HuH-7.5 (cell line): ENCODE data around the gene MAP3K3.

ENCODE experiments used
- DNase-seq: peaks from one replicate; pipeline ENCODE4 v3.0.0; 2011; ENCODE audit warnings: low spot score

Gene MAP3K3

GRCh38 chr17:63622574-63623390, 565 bp downstream of the MAP3K3 start:
- DNase-seq, result peak; percentile 79

- DNase-seq, result no peak
Measured at GRCh38 chr17:63623786-63624530, 1.7 kb downstream of the MAP3K3 start.

DNA sequence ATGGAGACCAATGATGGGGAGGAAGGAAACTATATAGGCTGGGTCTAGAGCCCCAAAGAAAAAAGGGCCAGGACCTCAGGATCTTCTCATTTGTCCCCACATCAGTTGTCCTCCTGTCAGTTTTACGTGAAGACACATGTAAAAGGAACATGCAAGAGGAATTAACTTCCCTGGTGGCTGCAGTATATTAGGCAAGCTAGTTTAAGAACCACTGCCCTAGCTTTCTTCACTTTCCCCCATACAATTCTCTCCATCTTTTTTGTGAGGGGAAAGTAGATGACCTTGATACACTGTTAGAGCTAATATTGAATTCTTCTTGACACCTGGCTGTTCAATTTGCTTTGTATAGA, 2.3 kb downstream of the MAP3K3 start:
- DNase-seq, result no peak

GRCh38 chr17:63626551-63627180, 4.4 kb downstream of the MAP3K3 start:
- DNase-seq, result no peak

GRCh38 chr17:63629627-63630026, 7.4 kb downstream of the MAP3K3 start:
- DNase-seq, result no peak

- DNase-seq, result no peak
Measured at GRCh38 chr17:63631062-63631461, 8.8 kb downstream of the MAP3K3 start.

DNA sequence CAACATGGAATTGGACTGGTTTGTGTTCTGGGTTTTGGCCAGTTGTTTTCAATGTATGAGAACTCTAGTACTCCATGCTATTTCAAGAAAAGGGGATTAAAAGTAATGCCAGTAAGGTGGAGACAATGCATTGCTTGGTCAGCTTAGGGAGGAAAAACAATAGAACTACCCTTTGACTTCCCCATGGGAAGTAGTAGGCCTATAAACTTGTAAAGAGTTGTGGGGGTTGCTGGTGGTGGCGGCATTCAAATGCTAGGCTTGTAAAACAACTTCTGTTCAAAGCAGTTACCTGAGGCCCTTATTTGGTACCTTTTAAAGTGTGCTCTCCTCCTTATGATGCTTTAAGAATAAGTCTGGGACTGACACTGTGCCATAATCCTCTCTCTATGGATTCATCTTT, 9.4 kb downstream of the MAP3K3 start:
- DNase-seq, result no peak

DNA sequence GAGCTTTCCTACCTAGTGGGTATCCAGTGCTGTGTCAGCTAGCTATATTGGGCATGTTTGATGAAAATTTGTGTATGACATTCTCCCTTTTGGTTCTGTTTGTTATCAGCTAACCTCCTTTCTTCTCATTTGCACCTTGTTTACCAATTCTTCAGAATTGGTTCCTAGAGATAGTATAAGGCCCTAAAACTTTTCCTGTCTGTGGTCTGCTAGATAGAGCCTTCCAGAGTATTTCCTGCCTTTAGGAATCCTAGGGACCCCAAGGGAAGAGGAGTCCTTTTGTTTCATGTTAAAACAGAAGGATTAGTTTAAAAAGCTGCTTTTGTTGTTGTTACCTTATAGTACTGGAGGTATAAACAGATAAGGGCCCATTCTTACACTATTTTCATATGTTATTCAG, 11.5 kb downstream of the MAP3K3 start:
- no peak for DNase-seq

GRCh38 chr17:63634163-63634562, 11.9 kb downstream of the MAP3K3 start:
- DNase-seq, result no peak

DNA sequence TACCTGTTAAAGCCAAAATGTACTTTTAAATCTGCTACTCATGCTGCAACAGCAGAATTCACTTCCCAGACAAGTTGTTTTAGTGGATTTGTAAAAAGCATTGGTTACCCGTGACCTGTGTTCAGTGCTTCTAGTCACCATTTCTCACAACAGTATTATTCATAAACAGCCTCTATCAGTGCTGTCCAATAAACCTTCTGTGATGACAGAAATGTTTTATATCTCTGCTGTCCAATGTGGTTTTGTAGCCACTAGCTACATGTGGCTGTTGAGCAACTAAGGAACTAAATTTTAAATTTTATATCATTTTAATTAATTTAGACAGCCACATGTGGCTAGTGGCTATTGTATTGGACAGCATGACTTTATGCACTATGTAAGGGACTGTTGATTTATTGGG, 12.6 kb downstream of the MAP3K3 start:
- no peak for DNase-seq

DNA sequence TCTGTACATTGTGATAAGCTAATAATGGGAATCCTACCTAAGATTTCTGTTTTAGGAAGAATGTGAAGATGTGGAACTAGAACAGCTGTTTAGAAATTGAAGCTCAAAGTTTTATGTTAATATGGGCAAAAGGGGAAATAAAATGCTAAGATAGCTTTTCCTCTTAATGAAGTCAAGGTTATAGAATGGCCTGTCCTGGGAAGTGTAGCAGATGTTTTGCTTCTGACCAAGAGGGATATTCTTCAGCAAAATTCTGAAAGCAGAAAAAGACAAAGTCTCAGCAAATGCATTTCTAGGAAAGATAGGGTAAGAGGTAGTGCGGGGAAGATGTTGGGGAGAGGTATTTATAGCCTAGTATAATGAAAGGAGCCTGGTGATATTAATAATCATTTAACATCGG, 13.1 kb downstream of the MAP3K3 start:
- DNase-seq, result no peak

GRCh38 chr17:63635787-63636186, 13.6 kb downstream of the MAP3K3 start:
- no peak for DNase-seq

GRCh38 chr17:63639125-63639524, 16.9 kb downstream of the MAP3K3 start:
- DNase-seq, result no peak

GRCh38 chr17:63640038-63640437, 17.8 kb downstream of the MAP3K3 start:
- DNase-seq, result no peak

DNA sequence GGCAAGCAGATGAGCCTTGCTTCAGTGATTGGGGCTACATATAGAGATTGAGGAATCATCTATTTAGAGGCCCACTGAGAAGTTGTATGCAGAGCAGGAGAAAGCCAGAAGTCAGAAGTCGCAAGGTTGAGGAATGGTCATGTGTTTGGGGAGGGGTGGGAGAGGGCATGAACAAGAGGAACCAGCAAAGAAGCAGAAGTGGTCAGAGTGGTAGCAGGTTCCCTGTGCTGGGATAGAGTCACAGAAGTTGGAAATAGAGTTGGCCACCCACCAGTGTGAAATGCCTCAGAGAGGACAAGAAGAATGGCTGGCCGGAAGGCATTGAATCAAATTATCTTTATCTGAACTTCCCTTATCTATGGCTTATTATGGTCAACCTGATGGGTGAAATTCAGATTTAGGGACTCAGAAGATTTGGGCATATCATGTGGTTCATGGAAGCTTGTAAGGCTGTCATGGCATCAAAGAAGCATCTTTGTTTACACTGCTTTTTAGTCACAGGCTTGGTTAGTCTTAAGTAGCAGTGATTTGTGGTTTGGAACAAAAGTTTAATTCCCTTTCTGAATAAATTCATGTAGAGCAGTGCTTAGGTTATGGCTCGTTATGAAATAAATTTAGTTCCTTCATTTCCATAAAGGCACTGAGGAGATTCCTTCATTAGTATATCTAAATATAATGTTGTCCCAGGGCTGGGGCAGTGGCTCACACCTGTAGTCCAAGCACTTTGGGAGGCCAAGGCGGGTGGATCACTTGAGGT, 19.7 kb downstream of the MAP3K3 start:
- no peak for DNase-seq

DNA sequence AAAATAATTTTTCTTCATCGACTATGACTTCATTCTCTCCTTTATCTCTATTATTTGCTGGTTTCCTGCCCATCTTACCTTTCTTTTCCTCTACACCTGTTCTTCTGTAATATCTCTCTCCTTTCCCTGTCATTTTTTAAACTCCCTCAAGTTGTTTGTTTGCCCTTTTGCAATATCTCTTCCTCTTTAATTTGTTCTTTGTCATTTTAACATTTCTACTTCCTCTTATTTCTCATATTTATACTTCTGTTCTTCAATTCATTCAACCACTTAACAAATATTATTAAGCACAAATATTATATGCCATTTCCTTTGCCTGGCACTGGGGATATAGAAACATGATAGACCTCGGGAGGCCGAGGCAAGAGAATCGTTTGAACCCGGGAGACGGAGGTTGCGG, 22.6 kb downstream of the MAP3K3 start:
- DNase-seq, result no peak

- DNase-seq, result no peak
Measured at GRCh38 chr17:63645775-63646487, 23.7 kb downstream of the MAP3K3 start.

DNA sequence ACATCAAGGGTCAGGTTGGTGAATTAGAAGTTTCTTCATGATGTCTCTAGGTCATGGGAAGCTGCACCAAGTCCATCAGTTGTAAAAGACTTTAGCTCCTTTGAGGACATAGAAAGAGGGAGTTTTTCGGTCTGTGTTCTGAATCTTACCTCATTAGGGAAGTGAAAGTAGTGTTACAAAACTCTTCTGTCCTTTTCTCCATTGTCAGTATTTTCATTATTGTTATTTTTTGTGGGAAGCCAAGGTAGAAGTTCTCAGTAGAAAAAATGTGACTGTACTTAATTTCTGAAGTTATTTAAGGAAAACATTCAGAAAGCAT, 24.2 kb downstream of the MAP3K3 start:
- DNase-seq, result no peak

- DNase-seq, result no peak
Measured at GRCh38 chr17:63647065-63647725, 25.0 kb downstream of the MAP3K3 start.

- no peak for DNase-seq
Measured at GRCh38 chr17:63647936-63648335, 25.7 kb downstream of the MAP3K3 start.

DNA sequence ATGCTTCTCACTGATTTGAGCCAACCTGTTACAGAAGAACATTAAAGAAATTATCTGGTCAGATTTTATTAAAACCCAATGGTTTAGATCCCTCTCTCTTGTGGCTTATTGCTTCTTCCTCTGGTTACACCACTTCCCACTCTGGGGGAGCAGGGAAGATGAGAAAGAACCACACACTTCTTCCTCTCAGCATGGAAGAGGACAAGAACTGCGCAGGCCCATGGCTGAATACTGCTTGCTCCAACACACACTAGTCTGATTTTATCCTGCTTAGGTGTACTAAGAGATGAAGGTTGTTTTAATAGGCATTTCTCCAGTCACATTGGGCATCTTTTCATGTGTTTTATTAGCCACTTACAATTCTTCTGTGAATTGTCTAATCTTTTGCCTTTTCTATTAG, 27.6 kb downstream of the MAP3K3 start:
- no peak for DNase-seq
